HCT116 (cell line): Measurements from ENCODE around the gene TPD52L1. TPM values are rescaled to one million over a fixed set of nuclear protein-coding genes. Genes with fewer than 3 reads are reported as not detected.

Experiments used
- ATAC-seq: fragments of 200-7000 bp; cut with Tn5 transposase; 2 replicates; pipeline ENCODE4 v1.9.1; 2020; ENCODE audit warnings: mild to moderate bottlenecking, moderate library complexity
- BruUV-seq: library from RNA; stranded (reverse); fragments of 400-500 nt; replicated peaks from 2 replicates; lab custom pipeline; 2021; lab: Mats Ljungman, UMichigan
- CTCF ChIA-PET: fragments of 300-600 bp; sonication (Branson Sonifier 250); formaldehyde crosslinking; loops from one replicate; lab custom pipeline; 2021; ENCODE audit warnings: antibody characterized with exemption; lab: Charles Lee
- POLR2A ChIA-PET: fragments of 300-600, 350-600 bp; sonication (Branson Sonifier 250); formaldehyde crosslinking; loops from one replicate; lab custom pipeline; 2021; ENCODE audit warnings: antibody characterized with exemption; lab: Charles Lee
- RAD21 ChIA-PET, 2 experiments: fragments of 300-600 bp; sonication (Branson Sonifier 250); formaldehyde crosslinking; loops; one replicate each; lab custom pipeline; 2023; ENCODE audit warnings: low total read pairs in 2 of 2; ENCODE audit not compliant: uncharacterized antibody in 2 of 2, unreplicated experiment in 2 of 2, low non-redundant PET in 1 of 2; lab: Charles Lee
- DNase-seq: peaks from one replicate; pipeline ENCODE4 v3.0.0-alpha.2; 2010; ENCODE audit warnings: low read depth, low spot score
- H2AFZ ChIP-seq: fragments of 200-600 bp; shearing (Covaris generic), sonication (generic); 2 replicates; pipeline ENCODE4 v1.6.1; 2017; ENCODE audit warnings: low read depth, mixed run types, mixed read lengths, antibody characterized with exemption, low read length; ENCODE audit not compliant: poor library complexity, severe bottlenecking
- H3K27ac ChIP-seq: 2 replicates; pipeline ENCODE4 v1.5.1; 2012; ENCODE audit warnings: low read depth, low read length
- H3K27me3 ChIP-seq: fragments of 200-600 bp; sonication (generic); 2 replicates; pipeline ENCODE4 v1.6.1; 2016; ENCODE audit warnings: mixed run types, low read length, mixed read lengths; ENCODE audit not compliant: insufficient read depth
- H3K36me3 ChIP-seq, 2 experiments: fragments of 200-500 bp in 1 of 2; fragments of 200-600 bp in 1 of 2; sonication (Bioruptor generic) in 1 of 2; sonication (generic) in 1 of 2; 2 replicates each; pipeline versions ENCODE4 v1.5.1 to v1.6.1; 2014 to 2016; ENCODE audit warnings: low read length in 2 of 2, inconsistent platforms in 1 of 2, mixed read lengths in 1 of 2, mixed run types in 1 of 2; ENCODE audit not compliant: insufficient read depth in 2 of 2, control insufficient read depth in 1 of 2
- H3K4me1 ChIP-seq, 2 experiments: fragments of 200-600 bp in 1 of 2; sonication (generic) in 1 of 2; 2 replicates each; pipeline versions ENCODE4 v1.5.1 to v1.6.1; 2012 to 2017; ENCODE audit warnings: low read length in 2 of 2, inconsistent platforms in 1 of 2, mild to moderate bottlenecking in 1 of 2, mixed read lengths in 1 of 2, mixed run types in 1 of 2, moderate library complexity in 1 of 2; ENCODE audit not compliant: insufficient read depth in 2 of 2, control insufficient read depth in 1 of 2
- H3K4me2 ChIP-seq: fragments of 200-600 bp; sonication (generic); 2 replicates; pipeline ENCODE4 v1.6.1; 2017; ENCODE audit warnings: mixed run types, low read length, mixed read lengths
- H3K4me3 ChIP-seq, 2 experiments: fragments of 200-600 bp in 1 of 2; sonication (generic) in 1 of 2; replicated peaks in 1 of 2; 2 replicates each; pipeline ENCODE4 v1.5.1; 2011 to 2016; ENCODE audit warnings: low read length in 2 of 2, control low read depth in 1 of 2, low read depth in 1 of 2, mild to moderate bottlenecking in 1 of 2, mixed read lengths in 1 of 2, mixed run types in 1 of 2
- H3K79me2 ChIP-seq: fragments of 200-600 bp; sonication (generic); 2 replicates; pipeline ENCODE4 v1.6.1; 2017; ENCODE audit warnings: mild to moderate bottlenecking, mixed run types, low read length, moderate library complexity, mixed read lengths; ENCODE audit not compliant: insufficient read depth
- H3K9ac ChIP-seq: fragments of 200-600 bp; sonication (generic); 2 replicates; pipeline ENCODE4 v1.6.1; 2016; ENCODE audit warnings: low read length, mixed read lengths
- H3K9me2 ChIP-seq: fragments of 200-600 bp; sonication (generic), shearing (Covaris generic); 2 replicates; pipeline ENCODE4 v1.6.1; 2017; ENCODE audit warnings: mixed run types, mild to moderate bottlenecking, moderate library complexity; ENCODE audit not compliant: insufficient read depth
- H3K9me3 ChIP-seq, 2 experiments: fragments of 200-500 bp in 1 of 2; fragments of 200-600 bp in 1 of 2; sonication (Bioruptor generic) in 1 of 2; sonication (generic) in 1 of 2; 2 replicates each; pipeline ENCODE4 v1.6.1; 2014 to 2017; ENCODE audit warnings: low read length in 2 of 2, mixed read lengths in 2 of 2, inconsistent platforms in 1 of 2, low read depth in 1 of 2, mild to moderate bottlenecking in 1 of 2, mixed run types in 1 of 2, moderate library complexity in 1 of 2; ENCODE audit not compliant: control insufficient read depth in 1 of 2, insufficient read depth in 1 of 2
- H4K20me1 ChIP-seq: fragments of 200-600 bp; sonication (generic), shearing (Covaris generic); 2 replicates; pipeline ENCODE4 v1.6.1; 2017; ENCODE audit warnings: mixed run types, mild to moderate bottlenecking, moderate library complexity; ENCODE audit not compliant: insufficient read depth
- CBX3 ChIP-seq: IDR thresholded peaks from 2 replicates; pipeline ENCODE4 v1.6.1; 2012; ENCODE audit warnings: low read depth
- CEBPB ChIP-seq: IDR thresholded peaks from 2 replicates; pipeline ENCODE4 v1.6.1; 2012; ENCODE audit warnings: low read depth
- EGR1 ChIP-seq: IDR thresholded peaks from 2 replicates; pipeline ENCODE4 v1.6.1; 2012; ENCODE audit warnings: low read depth
- EZH2 ChIP-seq: fragments of 200-600 bp; sonication (generic); IDR thresholded peaks from 2 replicates; pipeline ENCODE4 v1.6.1; 2017; ENCODE audit warnings: antibody characterized with exemption, mixed run types
- FOSL1 ChIP-seq: IDR thresholded peaks from 2 replicates; pipeline ENCODE4 v1.6.1; 2012; ENCODE audit warnings: low read depth
- POLR2A ChIP-seq: IDR thresholded peaks from 2 replicates; pipeline ENCODE4 v1.7.0; 2011; ENCODE audit warnings: borderline replicate concordance; ENCODE audit not compliant: insufficient read depth, insufficient read length; ENCODE audit errors: extremely low read depth
- SIN3A ChIP-seq: IDR thresholded peaks from 2 replicates; pipeline ENCODE4 v1.6.1; 2012; ENCODE audit warnings: low read depth
- SRF ChIP-seq: IDR thresholded peaks from 2 replicates; pipeline ENCODE4 v1.6.1; 2012; ENCODE audit warnings: low read depth
- YY1 ChIP-seq: IDR thresholded peaks from 2 replicates; pipeline ENCODE4 v1.6.1; 2011; ENCODE audit warnings: low read length, low read depth, moderate library complexity, mild to moderate bottlenecking; ENCODE audit not compliant: insufficient replicate concordance; ENCODE audit errors: extremely low read depth
- ZFX ChIP-seq: fragments of 450-650 bp; IDR thresholded peaks from 2 replicates; pipeline ENCODE4 v1.6.1; 2017
- ZNF274 ChIP-seq: fragments of 200-500 bp; sonication (Bioruptor generic); IDR thresholded peaks from 2 replicates; pipeline ENCODE4 v1.6.1; 2014; ENCODE audit warnings: mild to moderate bottlenecking, low read depth, low read length, inconsistent platforms
- intact Hi-C: fragments of 100-400 bp; cut with micrococcal nuclease; formaldehyde crosslinking; loops from 2 replicates; pipeline ENCODE4 v1.10.0; 2022
- total RNA-seq: library from RNA; stranded (reverse); gene quantifications from one replicate; pipeline ENCODE4 v1.2.1, GENCODE V29; 2021; ENCODE audit not compliant: unreplicated experiment
- TF ChIP-seq, protein P1 (sequence below): IDR thresholded peaks from 2 replicates; pipeline ENCODE4 v1.6.1; 2011; ENCODE audit warnings: mild to moderate bottlenecking, low read length, moderate library complexity; ENCODE audit not compliant: insufficient replicate concordance; ENCODE audit errors: extremely low read depth
- TF ChIP-seq, protein P2 (sequence below): IDR thresholded peaks from 2 replicates; pipeline ENCODE4 v1.6.1; 2012
- TF ChIP-seq, protein P3 (sequence below): IDR thresholded peaks from 2 replicates; pipeline ENCODE4 v1.6.1; 2012
- TF ChIP-seq, protein P4 (sequence below), 3 experiments: fragments of 200-600 bp in 1 of 3; sonication (generic) in 1 of 3; IDR thresholded peaks in 2 of 3; conservative IDR thresholded peaks in 1 of 3; 2 replicates each; pipeline ENCODE4 v1.5.1; 2012 to 2017; ENCODE audit warnings: low read depth in 2 of 3, low read length in 2 of 3, antibody characterized with exemption in 1 of 3, borderline replicate concordance in 1 of 3, control low read depth in 1 of 3, mild to moderate bottlenecking in 1 of 3, mixed read lengths in 1 of 3, mixed run types in 1 of 3, moderate library complexity in 1 of 3; ENCODE audit not compliant: insufficient read depth in 1 of 3

Gene TPD52L1
- total RNA-seq, 1 experiment from 2014 or later: 64.1 TPM

DNA sequence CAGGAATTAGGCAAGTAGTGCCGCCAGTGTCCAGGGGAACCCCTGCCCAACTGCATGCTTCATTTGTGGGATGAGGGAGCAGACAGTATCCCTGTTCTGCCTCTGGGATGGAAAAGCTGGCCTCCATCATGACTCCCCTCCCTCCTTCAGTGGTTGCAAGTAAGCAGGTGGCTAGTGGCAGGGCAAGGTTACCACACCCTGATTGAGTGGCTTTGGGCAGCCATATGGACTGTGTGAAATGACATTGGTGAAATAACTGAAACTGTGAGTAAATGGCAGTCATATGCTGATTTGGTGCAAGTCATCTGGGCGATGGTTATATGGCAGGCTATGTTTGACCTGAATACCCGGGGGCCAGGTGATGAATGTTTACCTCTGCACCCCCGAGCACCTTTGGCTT, 115.2 kb downstream of the TPD52L1 start:
- H2AFZ ChIP-seq: no peak overlapping the region
- no peak overlapping the region for H3K27ac ChIP-seq
- H3K36me3 ChIP-seq: peaks cover 2 to 9% of the 10 kb centered on the region in 2 experiments; a peak in 1 of 4 replicates
- H3K79me2 ChIP-seq: no peaks in the 10 kb centered on the region
- intact Hi-C loops: no loop called here
- TF ChIP-seq, protein P1, sequence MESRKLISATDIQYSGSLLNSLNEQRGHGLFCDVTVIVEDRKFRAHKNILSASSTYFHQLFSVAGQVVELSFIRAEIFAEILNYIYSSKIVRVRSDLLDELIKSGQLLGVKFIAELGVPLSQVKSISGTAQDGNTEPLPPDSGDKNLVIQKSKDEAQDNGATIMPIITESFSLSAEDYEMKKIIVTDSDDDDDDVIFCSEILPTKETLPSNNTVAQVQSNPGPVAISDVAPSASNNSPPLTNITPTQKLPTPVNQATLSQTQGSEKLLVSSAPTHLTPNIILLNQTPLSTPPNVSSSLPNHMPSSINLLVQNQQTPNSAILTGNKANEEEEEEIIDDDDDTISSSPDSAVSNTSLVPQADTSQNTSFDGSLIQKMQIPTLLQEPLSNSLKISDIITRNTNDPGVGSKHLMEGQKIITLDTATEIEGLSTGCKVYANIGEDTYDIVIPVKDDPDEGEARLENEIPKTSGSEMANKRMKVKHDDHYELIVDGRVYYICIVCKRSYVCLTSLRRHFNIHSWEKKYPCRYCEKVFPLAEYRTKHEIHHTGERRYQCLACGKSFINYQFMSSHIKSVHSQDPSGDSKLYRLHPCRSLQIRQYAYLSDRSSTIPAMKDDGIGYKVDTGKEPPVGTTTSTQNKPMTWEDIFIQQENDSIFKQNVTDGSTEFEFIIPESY: no peak
- TF ChIP-seq, protein P2, sequence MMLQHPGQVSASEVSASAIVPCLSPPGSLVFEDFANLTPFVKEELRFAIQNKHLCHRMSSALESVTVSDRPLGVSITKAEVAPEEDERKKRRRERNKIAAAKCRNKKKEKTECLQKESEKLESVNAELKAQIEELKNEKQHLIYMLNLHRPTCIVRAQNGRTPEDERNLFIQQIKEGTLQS: no peak
- TF ChIP-seq ZNF274 (no peak), YY1 (no peak), SRF (no peak), SIN3A (no peak), POLR2A (no peak), EZH2 (no peak), CEBPB (no peak), EGR1 (no peak), CBX3 (no peak), FOSL1 (no peak), ZFX (no peak)
- TF ChIP-seq, protein P3, sequence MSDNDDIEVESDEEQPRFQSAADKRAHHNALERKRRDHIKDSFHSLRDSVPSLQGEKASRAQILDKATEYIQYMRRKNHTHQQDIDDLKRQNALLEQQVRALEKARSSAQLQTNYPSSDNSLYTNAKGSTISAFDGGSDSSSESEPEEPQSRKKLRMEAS: no peak
- TF ChIP-seq, protein P4, sequence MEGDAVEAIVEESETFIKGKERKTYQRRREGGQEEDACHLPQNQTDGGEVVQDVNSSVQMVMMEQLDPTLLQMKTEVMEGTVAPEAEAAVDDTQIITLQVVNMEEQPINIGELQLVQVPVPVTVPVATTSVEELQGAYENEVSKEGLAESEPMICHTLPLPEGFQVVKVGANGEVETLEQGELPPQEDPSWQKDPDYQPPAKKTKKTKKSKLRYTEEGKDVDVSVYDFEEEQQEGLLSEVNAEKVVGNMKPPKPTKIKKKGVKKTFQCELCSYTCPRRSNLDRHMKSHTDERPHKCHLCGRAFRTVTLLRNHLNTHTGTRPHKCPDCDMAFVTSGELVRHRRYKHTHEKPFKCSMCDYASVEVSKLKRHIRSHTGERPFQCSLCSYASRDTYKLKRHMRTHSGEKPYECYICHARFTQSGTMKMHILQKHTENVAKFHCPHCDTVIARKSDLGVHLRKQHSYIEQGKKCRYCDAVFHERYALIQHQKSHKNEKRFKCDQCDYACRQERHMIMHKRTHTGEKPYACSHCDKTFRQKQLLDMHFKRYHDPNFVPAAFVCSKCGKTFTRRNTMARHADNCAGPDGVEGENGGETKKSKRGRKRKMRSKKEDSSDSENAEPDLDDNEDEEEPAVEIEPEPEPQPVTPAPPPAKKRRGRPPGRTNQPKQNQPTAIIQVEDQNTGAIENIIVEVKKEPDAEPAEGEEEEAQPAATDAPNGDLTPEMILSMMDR (IDR thresholded peaks at IDR 0.05 in 2 of 3, conservative IDR thresholded peaks at IDR 0.05 in 1 of 3; ENCODE audit: borderline replicate concordance in 1 of 3, insufficient read depth in 1 of 3, low read depth in 2 of 3, low read length in 2 of 3): no peak
- H4K20me1 ChIP-seq: no peaks in the 10 kb centered on the region
- no peak overlapping the region for H3K4me3 ChIP-seq
- DNase-seq (no peak), ATAC-seq (no peak; the same call in 1 of the 2 replicates)
- POLR2A ChIA-PET: no interaction called here
- peaks cover 0 to 8% of the 10 kb centered on the region in 2 experiments; a peak in 1 of 4 replicates for H3K4me1 ChIP-seq
- no peaks in the 10 kb centered on the region for H3K9me3 ChIP-seq
- no peaks in the 10 kb centered on the region for H3K9me2 ChIP-seq
- RAD21 ChIA-PET: no interaction called here
- CTCF ChIA-PET: no interaction called here
- BruUV-seq: no TSS peak
- no peak overlapping the region for H3K4me2 ChIP-seq
- H3K9ac ChIP-seq: no peak overlapping the region
- H3K27me3 ChIP-seq: no peaks in the 10 kb centered on the region
